GM18858 (cell line): ENCODE measurements around the gene ATRNL1.
"Not testable (repeated sequence)": the region's sequence is repeated elsewhere in the genome, so short reads cannot be mapped to it uniquely, and the experiment has no call there.

Source experiments
- ATAC-seq: cut with Tn5 transposase; IDR thresholded peaks from one replicate; pipeline ENCODE4 v1.9.1; 2021; ENCODE audit not compliant: unreplicated experiment

ATRNL1 gene

GRCh38 chr10:115092258-115092554, 959 bp upstream of the ATRNL1 start:
- peak; percentile 7 for ATAC-seq

DNA sequence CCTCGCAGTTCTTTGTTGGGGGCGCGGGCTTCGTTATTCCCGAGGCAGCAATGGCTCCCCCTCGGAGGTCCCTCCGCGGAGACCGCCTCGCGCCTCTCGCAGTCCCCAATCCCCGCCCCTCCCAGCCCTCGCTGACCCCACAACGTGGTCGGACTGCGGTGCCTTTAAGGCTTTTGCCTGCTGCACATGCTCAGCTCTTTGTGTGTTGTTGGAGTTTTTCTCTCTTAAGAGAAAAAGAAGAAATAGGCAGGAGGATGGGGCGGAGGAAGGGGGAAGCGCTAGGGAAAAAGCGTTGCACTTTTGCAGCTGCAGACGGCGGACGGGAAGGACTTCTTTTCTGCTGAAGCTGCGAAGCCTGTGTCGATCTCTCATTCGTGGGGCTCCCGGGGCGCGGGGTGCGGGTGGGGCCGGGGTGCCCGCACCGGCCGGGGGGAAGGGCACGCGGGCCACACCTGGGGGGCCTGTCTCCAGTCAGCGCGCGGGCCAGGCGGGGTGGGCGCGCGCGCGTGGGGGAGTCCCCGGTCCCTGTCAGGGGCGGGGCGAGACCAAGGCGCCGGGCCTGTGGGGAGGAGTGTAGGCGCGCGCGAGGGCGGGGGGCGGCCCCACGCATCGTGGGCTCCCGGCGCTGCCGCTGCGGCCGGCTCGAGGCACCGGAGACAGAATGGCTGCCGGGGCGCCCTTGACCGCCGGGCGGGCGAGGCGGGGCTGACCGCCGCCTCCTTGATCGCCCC, 445 bp upstream of the ATRNL1 start:
- peak; percentile 54 for ATAC-seq

- ATAC-seq, result peak; percentile 26
Observed at GRCh38 chr10:115093776-115094408, 727 bp downstream of the ATRNL1 start.

- ATAC-seq, result no peak
Observed at GRCh38 chr10:115094416-115095140, 1.4 kb downstream of the ATRNL1 start.

GRCh38 chr10:115095758-115096157, 2.6 kb downstream of the ATRNL1 start:
- no peak for ATAC-seq

DNA sequence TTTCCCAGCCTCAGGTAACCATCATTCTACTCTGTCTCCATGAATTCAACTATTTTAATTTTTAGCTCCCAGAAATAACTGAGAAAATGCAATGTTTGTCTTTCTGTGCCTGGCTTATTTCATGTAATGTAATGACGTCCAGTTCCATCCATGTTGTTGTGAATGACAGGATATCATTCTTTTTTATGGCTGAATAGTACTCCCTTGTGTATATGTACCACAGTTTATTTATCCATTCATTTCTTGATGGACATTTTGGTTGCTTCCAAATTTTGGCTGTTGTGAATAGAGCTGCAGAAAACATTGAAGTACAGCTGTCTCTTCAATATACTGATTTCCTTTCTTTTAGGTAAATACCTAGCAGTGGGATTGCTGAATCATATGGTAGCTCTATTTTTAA, 10.5 kb downstream of the ATRNL1 start:
- ATAC-seq, result no peak

- not testable (repeated sequence) for ATAC-seq
Observed at GRCh38 chr10:115105411-115105810, 12.2 kb downstream of the ATRNL1 start.

DNA sequence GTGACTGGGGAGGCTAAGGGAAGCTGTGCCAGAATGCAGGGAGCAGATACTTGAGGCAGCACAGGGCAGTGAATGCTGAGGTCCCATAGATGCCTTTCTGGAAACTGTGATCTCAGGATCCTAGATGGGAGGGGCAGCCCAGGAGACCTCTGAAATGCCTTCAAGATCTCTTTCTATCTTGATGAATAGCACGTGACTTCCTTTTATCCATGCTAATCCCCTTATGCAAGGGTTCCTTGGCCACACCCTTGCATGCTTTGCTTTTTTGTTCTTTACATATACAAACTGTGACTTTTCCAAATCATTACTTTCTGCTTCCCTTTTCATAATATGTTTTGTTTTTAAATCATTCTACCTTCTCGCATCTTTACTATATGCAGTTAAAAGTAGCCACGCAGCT, 14.7 kb downstream of the ATRNL1 start:
- ATAC-seq, result no peak

DNA sequence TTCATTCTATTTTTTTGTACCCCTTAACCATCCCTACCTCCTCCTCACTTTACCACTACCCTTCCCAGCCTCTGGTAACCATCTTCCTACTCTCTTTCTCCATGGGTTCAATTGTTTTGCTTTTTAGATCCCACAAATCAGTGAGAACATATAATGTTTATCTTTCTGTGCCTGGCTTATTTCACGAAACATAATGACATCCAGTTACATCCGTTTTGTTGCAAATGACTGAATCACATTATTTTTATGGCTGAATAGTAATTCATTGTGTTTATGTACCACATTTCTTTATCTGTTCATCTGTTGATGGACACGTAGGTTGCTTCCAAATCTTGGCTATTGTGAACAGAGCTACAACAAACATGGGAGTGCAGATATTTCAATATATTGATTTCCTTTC, 24.1 kb downstream of the ATRNL1 start:
- ATAC-seq, result no peak

GRCh38 chr10:115118346-115118745, 25.2 kb downstream of the ATRNL1 start:
- no peak for ATAC-seq

GRCh38 chr10:115125505-115125904, 32.3 kb downstream of the ATRNL1 start:
- no peak for ATAC-seq

GRCh38 chr10:115129752-115130151, 36.6 kb downstream of the ATRNL1 start:
- ATAC-seq, result no peak

DNA sequence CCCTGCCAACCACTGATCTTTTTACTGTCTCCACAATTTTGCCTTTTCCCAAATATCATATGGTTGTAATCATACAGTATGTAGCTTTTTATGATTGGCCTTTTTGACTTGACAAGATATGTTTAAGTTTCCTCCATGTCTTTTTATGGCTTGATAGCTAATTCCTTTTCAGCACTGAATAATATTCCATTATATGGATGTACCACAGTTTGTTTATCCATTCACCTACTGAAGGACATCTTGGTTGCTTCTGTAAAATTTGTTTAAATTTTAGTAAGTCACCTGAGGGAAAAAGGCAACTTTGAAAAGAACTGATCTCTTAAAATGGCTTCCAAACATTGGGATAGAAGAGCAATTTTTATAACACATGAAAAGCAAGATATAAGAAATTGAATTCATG, 43.5 kb downstream of the ATRNL1 start:
- ATAC-seq, result no peak

- no peak for ATAC-seq
Observed at GRCh38 chr10:115141254-115141653, 48.1 kb downstream of the ATRNL1 start.

GRCh38 chr10:115157357-115157756, 64.2 kb downstream of the ATRNL1 start:
- no peak for ATAC-seq

GRCh38 chr10:115163129-115163528, 70.0 kb downstream of the ATRNL1 start:
- no peak for ATAC-seq

DNA sequence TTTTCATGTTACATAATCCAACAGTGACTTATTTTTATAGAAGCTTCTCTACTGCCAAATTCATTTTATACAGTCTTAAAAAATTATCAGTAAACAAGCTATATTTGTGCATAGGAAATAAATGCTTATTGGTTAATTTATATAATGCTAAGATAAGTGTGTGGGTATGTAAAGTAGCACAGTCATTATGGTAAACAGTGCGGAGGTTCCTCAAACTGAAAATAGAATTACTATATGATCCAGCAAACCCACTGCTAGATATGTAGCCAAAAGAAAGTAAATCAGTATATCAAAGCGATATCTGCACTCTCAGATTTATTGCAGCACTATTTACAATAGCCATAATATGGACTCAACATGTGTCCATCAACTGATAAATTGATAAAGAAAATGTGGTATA, 71.1 kb downstream of the ATRNL1 start:
- no peak for ATAC-seq

- ATAC-seq, result no peak
Observed at GRCh38 chr10:115167751-115168150, 74.6 kb downstream of the ATRNL1 start.

GRCh38 chr10:115171392-115171960, 78.3 kb downstream of the ATRNL1 start:
- ATAC-seq, result no peak

DNA sequence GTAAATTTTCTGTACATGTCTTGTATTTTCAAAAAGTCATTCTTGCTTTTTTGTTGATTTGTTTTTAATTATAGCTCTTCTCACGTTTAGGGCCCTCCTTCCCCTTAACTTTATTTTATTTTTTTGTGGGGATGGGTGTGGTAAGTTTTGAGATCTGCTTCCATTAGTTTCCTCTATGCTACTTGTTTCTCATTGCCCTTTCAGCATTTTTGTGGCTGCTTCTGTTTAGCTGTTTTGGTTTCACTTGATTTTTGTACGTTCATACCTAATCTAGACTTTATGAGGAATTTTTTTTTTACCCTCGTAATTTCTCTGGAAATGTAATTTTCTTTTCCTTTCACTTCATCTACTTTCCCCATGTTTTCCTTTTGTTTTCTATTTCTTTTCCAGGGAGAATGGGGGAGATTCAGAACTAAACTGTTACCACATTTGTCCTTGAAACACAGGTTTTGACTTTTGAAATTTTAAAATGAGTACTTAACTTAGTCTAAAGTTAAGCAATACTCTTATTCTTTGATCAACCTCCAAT, 80.8 kb downstream of the ATRNL1 start:
- no peak for ATAC-seq

- ATAC-seq, result not testable (repeated sequence)
Observed at GRCh38 chr10:115207276-115207675, 114.1 kb downstream of the ATRNL1 start.

GRCh38 chr10:115209133-115209532, 116.0 kb downstream of the ATRNL1 start:
- peak; percentile 54 for ATAC-seq
